Measurements from ENCODE around the gene SPG11.
"Not testable (repeated sequence)": the region's sequence is repeated elsewhere in the genome, so short reads cannot be mapped to it uniquely, and the experiment has no call there.

Gene SPG11

DNA sequence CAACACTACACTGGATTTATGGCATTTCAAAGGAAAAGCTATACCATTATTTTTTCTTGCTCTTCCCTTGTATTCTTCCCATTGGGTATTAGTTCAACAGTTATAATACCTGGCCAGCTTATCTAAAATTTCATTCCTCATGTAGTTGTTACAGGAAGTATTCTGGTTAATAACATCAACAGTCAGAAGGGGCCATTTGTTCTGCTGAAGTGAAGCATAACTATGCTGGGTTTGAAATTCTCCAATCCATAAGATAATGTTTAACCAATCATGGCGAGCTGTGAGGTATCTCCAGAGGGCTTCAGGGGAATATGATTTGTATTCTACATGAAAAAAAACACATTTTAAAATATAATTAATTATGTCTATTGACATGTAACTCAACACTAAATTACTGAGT, 43.4 kb downstream of the SPG11 start:
- DNase-seq, result no peak

DNA sequence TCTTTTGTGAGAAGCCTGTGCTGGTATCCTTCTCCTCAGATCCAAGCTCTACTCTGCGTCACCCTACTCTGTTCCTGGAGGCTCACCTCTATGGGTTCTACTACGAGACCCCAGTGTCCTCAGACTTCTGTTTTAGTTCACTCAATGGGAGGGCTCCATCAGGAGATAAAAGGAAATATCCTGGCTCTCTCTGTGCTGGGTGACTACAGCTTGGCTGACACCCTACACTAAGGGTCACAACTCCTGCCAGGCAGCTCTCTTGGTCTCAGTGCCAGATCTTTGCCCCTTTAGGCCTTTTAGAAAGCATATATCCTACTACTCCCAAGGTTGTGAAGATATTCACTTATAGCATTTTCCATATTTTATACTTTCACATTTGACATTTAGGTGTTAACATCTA, 46.5 kb downstream of the SPG11 start:
- DNase-seq, result no peak

DNA sequence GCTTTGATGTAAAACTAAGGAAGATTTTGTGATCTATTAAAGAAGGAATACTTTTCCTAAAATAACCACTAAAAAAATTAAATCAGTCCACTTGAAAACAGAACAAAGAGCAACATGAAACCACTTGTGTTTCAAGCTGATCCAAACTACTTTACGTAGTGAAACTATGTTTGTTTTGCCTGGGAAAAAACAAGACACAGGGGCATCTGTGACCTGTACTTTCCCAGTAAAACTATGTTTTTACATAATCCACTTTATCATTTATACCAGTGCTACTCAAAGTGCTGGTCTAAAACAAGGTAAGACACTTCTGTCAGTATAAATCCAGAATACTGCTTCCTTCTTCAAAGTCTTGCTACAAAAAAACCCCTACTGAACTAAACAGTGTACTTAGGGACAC, 56.7 kb downstream of the SPG11 start:
- no peak for DNase-seq

DNA sequence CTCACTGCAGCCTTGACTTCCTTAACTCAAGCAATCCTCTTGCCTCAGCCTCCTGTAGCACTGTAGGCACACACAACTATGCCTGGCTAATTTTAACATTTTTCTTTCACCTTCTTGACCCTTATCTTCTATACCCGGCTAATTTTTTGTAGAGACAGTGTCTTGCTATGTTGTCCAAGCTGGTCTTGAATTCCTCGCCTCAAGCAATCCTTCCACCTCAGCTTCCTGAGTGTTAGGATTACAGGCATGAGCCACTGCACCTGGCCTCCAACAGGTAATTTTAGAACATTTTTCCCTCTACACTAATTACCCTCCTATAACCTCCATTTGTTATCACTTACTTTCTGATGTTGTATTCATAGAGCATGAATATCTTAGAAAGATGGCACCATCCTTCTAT, 60.3 kb downstream of the SPG11 start:
- DNase-seq, result no peak

DNA sequence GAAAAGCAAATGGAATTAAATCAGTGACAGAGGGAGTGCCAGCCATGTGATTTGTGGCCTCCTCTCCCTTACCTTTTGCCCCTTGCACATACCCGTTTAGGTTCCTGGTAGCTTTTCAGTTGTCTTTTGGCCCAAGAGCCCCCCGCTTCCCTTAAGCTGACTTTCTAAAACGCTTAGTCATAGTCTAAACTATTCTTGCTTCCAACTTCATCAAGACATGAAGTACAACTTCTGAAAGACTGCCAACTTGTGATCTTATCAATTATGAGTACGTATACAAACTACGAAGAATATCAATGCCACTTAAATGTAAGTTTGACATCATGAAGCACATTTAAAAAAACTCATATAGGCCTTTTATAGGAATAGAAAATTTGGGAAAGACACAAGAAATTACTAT, 64.6 kb downstream of the SPG11 start:
- no peak for DNase-seq

DNA sequence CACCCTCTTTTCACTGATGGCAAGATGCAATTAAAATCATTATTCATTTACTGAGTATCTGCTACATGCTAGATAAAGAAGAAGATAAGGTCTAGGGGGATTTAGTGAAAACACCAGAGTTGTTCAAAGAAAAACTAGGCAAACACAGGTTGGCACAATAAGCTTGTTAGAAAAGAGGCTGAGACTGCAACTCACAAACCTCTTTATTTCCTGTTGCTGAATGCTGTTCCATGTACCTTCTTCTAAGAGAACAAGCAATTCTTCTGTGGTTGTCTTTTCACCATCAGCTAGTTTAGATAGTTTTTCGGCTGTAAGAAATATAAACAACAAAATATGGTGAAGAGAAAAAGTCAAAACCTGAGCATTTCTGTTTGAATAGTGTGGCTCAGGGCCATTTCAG, 65.4 kb downstream of the SPG11 start:
- no peak for DNase-seq

DNA sequence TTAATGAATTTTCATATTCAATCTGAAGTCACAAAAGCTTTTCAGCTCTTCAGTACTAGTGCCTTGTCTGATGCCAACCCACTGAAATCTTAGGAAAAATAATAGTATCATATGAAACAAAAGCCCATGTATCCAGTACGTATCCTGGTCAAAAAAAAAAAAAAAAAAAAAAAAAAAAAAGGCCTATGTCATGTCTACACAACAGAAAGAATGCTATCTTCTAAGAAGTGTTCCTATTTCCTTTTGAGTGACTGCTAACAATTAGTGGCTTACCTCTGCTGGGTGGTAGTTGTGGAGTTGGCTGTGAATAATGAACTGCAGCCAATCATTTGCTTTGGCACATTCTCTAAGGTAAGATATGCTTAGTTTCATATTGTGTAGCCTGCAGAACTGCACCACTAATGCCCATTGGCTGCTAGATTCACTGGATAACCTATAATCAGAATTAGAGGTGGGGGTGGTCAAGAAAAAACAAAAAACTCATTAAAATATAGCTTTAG, 66.9 kb downstream of the SPG11 start:
- DNase-seq, result no peak

DNA sequence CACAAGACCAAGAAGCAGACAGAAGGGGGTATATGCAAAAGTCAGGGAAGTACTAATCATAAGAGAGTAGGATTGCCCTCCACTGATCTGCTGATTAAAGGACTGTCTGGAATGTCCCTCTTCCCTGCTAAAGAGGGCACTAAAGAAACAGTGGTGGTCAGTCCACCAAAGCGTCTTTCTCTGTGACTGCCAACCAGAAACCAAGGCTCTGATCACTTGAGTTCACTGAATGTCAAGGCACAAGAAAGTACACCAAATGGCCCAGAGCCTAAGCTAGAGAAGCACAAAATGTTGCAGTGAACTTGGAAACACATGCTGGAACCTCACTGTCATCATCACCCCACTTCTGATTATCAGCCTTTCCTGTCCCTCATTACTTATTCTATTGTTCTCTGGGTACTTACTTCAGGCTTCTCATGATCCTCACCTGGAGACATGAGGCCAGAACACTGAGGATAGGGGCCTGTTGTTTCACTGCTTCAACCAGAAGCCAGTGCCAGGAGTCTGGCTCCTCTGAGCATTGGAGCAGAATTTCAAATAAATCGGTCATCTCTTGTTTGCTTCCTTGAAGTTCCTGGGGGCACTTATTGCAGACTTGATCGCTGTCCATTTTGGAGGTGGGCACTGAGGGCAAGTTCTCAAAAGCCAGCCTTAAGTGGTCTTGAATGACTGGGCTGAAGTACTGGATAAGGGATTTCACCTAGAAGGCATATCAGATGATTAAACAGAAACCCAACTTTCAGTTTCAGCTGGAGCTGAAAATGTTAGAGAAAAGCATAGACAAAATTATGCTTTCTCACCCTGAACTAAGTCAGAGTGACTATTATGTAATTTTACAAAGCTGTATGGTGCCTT, 67.6 kb downstream of the SPG11 start:
- DNase-seq, result no peak

DNA sequence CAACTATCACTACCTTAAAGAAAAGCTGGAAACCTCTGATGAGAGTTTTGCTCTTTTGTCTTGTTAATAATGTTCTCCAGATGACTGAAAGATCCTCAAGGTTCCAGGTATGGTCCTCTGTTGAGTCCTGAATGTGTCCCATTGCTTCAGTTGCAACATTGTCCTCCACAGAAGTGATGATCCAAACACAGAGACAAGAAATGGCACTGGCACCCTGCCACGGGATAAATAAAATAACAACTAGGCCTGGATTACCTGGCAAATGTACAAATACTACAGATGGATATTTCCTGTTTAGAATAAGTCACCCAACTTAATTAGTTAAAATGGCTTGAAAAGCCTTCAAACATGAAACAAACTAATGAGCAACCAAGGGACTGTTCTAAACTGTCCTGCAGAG, 68.2 kb downstream of the SPG11 start:
- no peak for DNase-seq

DNA sequence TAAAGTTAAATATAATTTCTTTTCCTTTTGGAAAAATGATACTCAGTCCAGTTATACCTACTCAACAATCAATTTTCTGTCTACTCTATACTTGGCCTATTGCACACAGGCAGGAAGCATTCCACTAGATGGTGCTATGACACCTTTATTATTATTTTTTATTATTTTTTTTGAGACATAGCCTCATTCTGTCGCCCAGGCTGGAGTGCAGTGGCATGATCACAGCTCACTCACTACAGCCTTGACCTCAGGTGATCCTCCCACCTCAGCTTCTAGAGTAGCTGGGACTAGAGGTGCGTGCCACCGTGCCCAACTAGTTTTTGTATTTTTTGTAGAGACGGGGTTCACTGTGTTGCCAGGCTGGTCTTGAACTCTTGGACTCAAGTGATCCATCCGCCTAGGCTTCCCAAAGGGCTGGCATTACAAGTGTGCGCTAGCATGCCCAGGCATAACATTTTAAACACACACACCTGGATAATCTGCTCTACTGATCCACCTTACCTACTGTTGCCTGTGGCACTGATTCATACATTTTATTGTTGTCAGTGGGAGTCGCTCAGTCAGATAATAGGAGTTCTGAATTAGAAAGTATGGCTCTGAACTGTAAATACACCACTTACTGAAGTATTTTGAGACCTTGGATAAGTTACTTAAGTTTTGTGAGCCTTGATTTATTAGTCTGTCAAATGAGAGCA, 70.3 kb downstream of the SPG11 start:
- peak in 1 of 3 experiments; percentile 1 for DNase-seq

DNA sequence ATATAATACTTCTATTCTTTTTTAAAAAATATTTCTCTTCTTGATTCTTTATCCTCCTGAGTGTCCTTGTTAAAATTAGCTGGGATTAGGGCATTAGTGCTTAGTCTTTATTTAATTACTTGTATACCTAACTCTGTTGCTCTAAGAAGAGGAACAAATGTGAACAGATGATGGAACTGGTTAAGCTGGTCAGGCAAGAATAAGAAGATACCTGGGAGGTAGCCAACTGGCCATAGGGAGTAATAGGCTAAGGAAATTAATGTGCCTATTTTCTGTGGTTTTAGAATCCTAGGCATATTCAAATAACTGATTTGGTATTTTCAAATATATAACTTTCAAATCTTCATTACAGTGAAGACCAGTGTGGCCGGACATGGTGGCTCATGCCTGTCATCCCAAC, 72.1 kb downstream of the SPG11 start:
- no peak for DNase-seq

DNA sequence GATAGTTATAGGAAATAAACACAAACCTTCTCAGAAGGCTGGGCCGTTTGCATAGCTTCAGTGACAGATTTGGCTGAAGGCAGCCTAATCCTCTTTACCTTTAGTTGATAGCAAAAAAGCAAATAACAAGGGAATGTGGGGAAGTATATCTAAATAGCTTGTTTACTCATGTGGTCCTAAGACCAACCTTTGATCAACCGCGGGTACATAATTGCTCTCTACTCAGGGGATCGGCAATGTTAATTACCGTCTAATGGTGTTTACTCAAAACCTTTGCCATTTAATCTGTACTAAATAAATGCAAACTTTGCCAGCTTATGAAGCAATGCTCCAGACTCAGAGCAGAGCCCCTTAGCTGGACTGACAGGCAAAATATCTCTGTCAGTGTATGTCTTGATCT, 74.9 kb downstream of the SPG11 start:
- DNase-seq, result peak in 1 of 3 experiments; percentile 2

DNA sequence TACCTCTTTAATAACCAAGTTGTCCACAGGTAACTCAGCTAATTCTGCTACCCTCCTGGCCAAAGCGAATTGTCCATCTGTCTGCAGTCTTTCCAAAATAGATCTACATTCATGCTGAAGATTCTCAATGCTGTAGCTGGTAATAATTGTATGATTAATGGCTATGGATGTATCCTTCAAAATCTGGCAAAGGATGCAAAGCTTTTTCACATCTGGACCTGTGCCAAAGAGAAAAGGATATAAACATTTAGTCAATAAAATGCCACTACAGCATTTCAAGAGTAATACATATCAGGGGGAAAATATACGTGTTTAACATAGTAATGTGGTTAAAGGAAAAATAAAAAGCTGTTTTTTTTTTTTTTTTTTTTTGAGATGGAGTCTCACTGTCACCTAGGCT, 77.8 kb downstream of the SPG11 start:
- no peak for DNase-seq

DNA sequence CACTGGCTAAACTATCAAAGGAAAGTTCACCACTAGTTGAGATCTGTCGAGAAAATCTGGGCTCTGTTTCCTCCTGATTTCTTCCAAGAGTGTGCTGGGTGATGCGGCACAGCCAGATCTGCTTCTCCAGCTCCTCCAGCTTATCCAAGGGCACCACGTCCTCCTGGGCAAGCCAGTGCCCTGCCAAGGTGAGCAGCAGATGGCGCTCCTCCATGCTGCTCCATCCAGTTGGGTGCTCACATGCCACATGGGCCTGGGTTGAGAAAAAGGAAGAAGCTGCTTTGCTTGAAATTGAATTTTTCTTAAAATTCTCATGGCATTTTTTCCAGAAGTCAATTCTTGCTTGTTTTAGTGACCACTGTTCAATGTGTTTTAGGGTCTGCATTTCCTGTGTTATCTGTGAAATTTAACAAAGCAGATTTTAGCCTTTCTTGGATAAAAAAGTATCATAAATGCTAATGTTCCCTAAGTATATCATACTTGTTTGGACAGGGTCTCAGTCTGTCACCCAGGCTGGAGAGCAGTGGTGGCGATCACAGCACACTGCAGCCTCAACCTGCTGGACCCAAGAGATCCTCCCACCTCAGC, 79.2 kb downstream of the SPG11 start:
- peak in 2 of 3 experiments; percentile 5 to 18 for DNase-seq

DNA sequence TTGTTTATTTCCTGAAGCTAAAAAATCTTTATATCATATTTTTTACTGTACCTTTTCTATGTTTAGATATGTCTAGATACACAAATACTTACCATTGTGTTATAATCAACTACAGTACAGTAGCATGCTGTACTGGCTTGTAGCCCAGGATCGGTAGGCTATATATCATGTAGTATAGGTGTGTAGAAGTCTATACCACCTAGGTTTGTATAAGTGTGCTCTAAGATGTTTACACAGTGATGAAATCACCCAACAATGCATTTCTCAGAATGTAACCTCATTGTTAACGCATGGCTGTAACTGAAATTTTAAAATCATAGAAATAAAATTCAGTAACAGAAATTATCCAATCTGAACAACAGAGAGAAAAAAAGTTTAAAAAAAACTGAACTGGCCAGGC, 83.4 kb downstream of the SPG11 start:
- DNase-seq, result no peak

DNA sequence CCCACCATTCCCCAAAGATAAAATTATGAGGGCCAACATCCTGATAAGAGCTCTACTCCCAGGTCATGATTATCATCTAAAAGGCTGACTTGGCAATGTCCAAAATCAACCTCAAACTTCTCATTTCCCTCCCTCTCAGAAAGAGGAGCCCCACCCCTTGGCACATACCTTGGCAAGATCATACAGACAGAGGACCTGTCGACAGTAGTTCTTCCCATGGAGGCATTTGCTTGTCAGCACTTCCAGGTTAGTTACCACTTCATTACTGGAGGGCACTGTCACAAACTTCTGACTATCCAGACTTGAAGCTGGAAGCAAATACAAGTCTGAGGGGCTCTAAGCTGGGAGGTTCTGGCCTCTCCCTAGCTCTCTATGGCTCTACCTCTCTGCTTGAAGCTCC, 88.7 kb downstream of the SPG11 start:
- no peak for DNase-seq

DNA sequence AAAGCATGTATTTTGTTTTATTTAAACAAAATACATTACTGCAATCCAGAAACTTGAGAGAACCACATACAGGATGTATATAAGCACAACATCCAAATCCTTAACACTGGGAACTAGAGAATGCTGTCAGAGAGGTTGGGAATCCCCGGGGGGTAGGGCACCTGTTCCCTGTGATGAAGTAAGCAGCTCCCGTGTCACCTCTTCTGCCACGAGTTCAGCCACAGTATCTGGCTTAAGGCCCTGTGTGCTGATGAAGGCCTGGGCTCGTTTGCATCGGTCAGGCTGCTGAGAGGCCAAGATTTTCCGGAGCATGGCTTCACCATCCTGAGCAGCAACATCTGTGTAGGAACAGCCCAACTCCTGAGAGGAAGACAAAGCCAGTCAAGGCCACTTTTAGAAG, 90.1 kb downstream of the SPG11 start:
- no peak for DNase-seq

DNA sequence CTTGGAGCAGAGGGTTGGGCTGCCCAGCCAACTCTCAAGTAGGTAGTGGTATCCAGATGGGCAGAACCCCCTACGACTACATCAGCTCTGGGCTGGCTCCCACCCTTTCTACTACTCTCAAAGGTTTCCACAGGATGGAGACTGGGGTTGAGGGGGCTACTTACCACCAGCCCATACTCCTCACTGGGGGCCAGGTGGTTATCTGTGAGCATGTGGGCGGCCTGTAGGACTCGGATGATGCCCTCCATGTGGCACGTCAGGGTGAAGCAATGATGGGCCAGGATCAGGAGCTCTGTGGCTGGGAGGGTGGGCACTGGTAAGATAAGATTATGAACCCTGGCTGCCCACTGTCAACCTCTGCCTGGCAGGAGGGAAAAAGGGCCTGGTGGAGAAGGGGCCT, 93.1 kb downstream of the SPG11 start:
- DNase-seq, result no peak

DNA sequence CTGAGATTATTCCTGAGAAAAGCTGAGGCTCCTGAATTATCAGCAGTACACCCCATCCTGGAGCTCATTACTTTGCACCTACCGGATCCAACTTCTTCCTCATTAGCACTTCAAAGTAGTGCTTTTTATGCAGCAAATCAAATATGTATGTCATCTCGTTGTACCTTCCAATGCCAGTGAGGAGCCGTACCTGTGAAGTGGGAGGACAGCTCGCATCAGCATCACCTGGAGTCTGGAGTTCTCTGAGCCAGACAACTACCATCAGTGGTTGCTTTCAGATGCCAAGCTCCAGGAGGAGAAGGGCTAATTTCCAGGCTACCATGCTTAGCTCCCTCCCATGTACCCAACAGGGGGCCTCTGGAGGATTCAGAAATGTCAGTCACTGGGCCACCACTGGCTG, 94.1 kb downstream of the SPG11 start:
- no peak for DNase-seq

DNA sequence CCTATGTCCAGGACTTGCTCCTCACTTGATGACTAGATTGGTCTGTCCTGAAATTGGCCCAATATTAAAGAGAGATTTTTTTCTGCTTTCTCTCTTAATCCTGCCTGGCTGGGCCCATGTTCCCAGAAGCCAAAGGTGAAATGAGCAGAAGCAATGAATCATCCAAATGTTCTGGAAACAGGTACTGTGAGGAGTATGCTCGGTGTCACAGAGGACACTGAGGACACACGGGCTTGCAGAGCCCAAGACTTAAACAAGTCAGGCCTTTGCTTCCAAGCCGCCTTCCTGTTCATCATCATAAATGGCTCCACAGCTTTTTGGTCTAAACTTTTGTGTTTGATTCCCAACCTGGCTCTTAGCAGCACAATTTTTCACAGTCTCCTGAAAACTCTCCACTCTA, 95.1 kb downstream of the SPG11 start:
- DNase-seq, result no peak

DNA sequence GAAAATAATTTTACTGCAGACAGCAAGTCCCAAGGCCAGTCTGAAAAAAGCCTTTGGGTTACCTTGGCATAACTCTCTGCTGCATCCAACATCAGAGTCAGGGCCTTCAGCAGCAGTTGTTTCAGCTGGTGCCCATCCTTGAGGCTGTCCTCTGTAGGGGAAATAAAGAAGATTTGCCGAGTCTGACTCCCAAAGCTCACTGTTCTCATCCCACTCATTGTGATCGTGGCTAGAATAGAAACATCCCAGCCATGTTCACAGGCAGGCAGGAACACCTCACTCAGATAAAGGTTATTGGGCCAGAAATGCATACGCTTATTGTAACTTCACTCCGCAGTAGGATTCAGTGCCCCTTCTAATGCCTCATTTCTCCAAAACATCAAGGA, 97.3 kb downstream of the SPG11 start:
- no peak for DNase-seq

DNA sequence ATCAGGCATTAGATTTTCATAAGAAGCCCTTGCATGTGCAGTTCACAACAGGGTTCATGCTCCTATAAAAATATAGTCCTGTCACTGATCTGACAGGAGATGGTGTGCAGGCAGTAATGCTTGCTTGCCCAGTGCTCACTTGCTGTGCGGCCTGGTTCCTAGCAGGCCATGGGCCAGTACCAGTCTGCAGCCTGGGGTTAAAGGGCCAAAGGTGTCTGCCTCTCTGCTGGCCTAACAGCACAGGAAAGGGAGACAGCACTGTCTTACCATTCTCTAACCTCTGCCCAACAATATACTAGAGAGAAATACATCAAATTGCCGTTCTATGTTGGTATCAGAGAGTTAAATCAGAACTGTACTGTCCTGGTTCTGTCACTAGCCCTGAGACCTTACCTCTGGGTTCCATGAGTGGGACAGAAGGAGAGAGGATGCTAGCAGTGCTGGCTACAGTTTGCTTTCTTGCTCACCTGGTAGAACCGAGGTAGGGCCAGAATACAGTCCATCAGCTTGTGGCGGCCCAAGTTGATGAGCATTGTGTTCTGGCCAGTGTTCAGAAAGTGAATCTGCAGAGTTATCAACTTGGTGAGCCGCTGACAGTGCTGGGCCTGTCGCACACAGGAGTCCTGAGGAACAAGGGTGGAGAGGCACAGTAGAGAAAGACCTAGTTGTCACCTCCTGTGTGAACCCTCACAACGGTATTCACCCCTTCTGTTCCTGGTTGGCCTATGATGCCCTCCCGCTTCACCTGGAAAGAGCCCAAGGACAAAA, 97.9 kb downstream of the SPG11 start:
- DNase-seq, result no peak

DNA sequence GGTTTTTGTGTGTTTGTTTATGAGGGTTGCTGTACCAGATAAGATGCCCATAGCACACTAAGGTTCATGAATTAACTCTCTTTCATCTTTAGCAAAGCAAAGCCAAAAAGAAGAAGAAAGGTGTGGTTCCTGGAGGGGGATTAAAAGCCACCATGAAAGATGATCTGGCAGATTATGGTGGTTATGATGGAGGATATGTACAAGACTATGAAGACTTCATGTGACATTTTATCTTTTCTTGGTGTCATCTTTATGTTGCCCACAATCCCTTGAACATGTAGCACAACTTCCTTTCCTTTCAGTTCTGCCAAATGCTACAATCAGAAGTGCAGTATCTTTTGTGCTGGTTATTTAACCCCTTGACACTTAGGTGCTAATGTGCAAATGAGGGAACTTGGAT, 102.5 kb downstream of the SPG11 start:
- not testable (repeated sequence) for DNase-seq
